ENCODE results near the gene DDAH1.

GRCh38 chr1:85473390-85473789, 8.4 kb upstream of the DDAH1 start:
- TF ChIP-seq POLR2A (IDR thresholded peaks at IDR 0.05) (no peak), EP300 (IDR thresholded peaks at IDR 0.05) (no peak), CTCF (IDR thresholded peaks at IDR 0.05) (no peak)

All from gastroesophageal sphincter (tissue), 3 donors.